HS-27A (cell line): ENCODE measurements around the gene COL11A2.
"Not testable (repeated sequence)": the region's sequence is repeated elsewhere in the genome, so short reads cannot be mapped to it uniquely, and the experiment has no call there.

ENCODE experiments used
- DNase-seq: peaks from one replicate; pipeline ENCODE4 v3.0.0-alpha.2; 2012; ENCODE audit warnings: low read depth, missing footprints

COL11A2 gene

DNA sequence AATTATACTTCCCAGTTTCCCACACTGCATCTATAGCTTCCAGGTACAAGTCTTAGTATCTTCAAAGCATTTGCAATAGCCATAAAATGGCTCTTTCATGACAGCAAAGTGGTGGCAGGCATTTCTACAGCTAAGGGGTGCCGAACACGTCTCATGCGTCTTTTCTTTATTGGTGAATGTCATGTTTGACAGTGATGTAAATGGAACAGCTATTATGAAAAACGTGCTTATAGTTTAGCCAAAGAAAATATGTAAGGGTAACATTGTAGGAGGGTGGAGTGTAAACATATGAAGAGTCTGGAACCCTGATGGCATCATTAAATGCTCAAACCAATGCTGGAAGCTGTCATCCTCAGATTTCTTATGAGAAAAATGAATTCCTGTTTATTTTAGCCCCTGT is 37.9 kb downstream of the COL11A2 start:
- no peak for DNase-seq

GRCh38 chr6:33151050-33151449 is 41.2 kb downstream of the COL11A2 start:
- no peak for DNase-seq

DNA sequence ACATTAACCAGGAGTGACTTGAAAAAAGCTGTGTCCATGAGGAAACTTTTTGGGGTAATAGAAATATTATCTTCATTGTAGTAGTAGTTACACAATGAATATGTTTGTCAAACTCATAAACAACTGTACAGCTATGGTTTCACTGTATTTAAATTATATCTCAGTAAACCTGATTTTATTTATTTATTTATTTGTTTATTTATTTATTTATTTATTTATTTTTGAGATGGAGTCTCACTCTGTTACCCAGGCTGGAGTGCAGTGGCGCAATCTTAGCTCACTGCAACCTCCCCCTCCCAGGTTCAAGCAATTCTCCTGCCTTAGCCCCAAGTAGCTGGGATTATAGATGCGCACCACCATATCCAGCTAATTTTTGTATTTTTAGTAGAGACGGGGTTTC is 41.7 kb downstream of the COL11A2 start:
- not testable (repeated sequence) for DNase-seq

- no peak for DNase-seq
Observed at GRCh38 chr6:33147807-33148666, 44.2 kb downstream of the COL11A2 start.

GRCh38 chr6:33144373-33144772 is 47.9 kb downstream of the COL11A2 start:
- DNase-seq: no peak

DNA sequence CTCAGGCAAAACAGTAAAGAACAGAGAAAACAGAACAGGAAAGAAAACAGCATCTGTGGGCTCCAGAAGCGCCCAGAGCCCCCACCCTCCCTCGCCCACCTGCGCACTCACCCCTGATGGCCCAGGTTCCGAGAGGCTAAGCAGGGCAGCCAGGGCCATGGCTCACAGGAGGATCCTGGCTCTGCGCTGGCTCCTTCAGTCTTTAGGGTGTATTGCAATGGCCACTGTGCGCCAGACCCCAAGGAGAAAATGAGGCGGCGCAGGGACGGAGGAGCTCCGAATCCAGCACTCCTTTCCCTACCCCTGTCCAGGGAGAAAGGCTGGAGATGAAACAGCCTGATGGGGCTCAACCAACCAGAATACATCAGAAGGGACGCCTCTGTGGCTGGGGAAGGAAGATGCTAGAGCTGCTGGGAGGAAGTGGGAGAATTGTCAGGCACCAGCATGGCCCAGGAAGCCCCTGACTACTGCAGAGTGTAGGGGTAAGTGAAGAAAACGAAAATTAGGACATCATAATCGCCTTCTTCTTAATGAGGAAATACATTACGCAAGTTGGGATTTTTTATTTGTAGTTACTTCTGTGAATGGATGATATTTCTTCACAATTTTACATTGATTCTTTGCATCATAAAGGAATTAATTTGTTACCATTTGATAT is 49.0 kb downstream of the COL11A2 start:
- no peak for DNase-seq

DNA sequence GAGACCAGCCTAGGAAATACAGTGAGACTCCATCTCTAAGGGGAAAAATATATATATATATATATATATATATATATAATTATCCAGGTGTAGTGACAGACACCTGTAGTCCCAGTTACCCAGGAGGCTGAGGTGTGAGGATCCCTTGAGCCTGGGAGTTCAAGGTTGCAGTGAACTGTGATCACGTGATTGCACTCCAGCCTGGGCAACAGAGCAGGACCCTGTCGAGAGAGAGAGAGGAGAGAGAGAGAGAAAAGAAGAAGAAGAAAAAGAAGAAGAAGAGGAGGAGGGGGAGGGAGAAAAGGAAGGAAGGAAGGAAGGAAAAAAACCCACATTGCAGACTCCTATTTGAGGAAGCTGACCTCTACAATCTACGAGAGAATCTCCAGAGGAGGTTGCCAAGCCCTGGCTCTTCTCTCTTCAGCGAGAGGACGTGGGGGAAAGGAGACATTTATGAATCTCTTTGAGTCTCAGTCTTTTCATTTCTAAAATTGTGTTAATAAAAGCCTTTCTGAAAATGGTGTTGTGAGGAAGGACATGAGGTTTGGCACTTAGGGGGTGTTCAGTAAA is 49.7 kb downstream of the COL11A2 start:
- no peak for DNase-seq

GRCh38 chr6:33140556-33140955 is 51.7 kb downstream of the COL11A2 start:
- no peak for DNase-seq

DNA sequence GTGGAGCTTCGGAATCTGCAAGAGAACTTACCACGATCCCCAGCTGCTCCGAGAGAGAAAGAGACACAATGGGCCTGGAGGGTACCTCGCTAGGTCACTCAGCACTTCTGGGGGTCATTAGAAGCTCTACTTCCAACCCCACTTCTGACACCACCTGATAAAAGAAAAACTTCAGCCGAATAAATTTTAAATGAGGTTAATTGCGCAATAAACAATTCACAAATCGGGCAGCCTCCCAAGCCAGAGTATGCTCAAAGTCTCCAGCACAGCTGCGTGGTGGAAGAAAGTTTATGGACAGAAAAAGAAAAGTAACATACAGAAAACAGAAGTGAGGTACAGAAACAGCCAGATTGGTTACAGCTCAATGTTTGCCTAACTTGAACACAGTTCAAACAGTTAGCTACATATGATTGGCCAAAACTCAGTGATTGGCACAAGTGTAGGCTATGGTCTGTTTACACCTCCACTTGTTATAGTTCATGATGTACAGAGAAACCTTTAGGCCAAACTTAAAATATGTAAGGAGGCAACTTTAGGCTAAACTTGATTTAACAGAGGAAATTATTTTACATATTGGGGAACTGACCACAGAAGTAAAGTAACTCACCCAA is 52.6 kb downstream of the COL11A2 start:
- no peak for DNase-seq

GRCh38 chr6:33136310-33136900 is 55.9 kb downstream of the COL11A2 start:
- no peak for DNase-seq

DNA sequence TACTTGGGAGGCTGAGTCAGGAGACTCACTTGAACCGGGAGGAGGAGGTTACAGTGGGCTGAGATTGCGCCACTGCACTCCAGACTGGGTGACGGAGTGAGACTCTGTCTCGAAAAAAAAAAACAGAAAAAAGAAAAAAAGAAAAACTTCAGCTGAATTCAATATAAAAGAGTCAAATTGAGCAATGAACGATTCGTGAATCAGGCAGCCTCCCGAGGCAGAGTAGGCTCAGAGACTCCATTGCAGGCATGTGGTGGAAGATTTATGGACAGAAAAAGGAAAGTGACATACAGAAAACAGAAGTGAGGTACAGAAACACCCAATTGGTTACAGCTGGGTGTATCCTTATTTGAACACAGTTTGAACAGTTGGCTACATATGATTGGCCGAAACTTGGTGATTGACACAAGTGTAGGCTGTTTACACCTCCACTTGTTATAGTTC is 60.2 kb downstream of the COL11A2 start:
- DNase-seq: no peak

- DNase-seq: no peak
Observed at GRCh38 chr6:33128318-33128717, 63.9 kb downstream of the COL11A2 start.

DNA sequence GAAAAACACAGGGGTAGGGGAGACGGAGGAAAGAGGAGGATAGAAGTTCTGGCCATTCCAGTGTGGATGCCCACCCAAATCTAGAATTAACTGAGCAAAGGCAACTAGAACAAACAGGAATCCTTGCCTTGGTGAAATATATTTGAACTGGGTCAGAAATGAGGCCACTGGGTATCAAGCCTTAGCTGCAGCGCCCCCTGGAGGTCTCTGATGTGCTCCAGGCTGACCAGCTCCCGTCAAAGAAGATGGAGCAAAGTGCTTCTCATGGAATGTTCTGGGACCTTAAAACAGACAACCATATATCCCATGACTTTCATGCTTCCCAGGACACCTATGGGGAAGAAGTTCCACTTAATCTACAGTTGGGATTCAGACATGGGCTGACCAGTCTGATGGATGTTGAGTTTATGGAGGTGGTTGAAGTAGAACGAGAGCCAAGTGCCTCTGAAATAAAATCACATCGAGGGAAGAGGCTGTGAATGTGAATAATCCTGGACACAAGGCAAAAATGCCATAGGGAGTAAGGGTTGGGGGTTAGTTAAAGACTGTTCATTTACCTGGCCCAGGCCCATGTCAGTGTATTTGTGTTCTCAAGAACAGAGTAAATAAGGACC is 66.1 kb downstream of the COL11A2 start:
- DNase-seq: peak; percentile 41

DNA sequence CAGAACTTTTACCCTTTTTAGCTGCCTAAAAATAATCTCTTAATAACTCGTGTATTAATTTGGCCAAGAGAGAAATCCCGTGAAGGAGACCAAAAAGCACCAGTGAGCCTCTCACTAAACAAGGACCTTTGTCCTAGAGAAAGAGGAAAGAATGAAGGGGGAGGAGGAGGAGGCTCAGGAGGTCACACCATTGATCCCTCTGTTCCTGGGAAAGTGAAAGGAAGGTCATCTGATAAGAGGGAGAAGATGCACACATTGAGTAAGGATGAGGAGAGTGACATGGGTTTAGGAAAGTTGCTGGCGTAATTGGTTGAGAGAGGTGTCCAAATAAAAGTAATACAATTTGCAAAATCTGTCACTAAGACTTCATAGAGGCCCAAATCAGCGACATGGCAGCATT is 67.3 kb downstream of the COL11A2 start:
- DNase-seq: no peak

DNA sequence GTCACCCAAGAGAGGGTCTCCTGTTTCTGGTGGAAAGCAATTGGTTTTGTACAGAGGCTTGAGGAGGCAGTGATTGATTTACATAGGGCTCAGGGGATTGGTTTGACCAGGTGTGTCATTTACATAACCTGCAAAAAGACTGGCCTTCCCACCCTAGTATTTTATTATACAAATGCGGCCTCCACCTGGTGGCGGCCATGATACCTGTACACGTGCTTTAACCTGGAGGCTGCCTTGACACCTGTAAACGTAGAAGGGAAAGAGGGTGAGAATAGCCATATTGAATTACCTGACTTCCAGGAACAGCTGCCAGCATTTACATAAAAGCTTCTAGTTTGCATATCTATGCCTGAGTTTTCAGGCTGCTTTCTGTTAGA is 67.8 kb downstream of the COL11A2 start:
- no peak for DNase-seq

GRCh38 chr6:33123732-33124524 is 68.3 kb downstream of the COL11A2 start:
- DNase-seq: peak; percentile 27

GRCh38 chr6:33123181-33123580 is 69.1 kb downstream of the COL11A2 start:
- DNase-seq: no peak

DNA sequence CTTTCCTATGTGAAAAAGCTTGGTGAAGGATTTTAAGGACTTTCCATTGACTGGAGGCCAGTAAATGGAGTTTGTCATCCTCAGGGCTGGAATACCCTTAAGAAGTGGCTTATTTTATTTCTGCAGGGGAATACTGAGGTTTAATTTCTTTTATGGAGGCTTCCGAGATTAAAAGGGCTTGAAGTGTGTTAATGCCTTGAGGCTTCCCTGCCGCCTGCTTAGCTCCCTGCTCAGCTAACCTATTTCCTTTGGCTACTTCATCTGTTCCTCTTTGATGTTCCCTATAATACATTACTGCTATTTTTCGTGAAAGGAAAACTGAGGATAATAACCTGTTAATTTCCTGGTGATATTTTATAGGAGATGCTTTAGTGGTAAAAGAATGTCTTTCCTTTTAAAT is 72.3 kb downstream of the COL11A2 start:
- DNase-seq: no peak

- DNase-seq: peak; percentile 19
Observed at GRCh38 chr6:33118525-33119123, 73.6 kb downstream of the COL11A2 start.

GRCh38 chr6:33117811-33118277 is 74.4 kb downstream of the COL11A2 start:
- DNase-seq: no peak
